Dermis microvascular lymphatic vessel endothelial cell (primary cell): Measurements from ENCODE around the gene B9D2. TPM values are rescaled to one million over a fixed set of nuclear protein-coding genes. Genes with fewer than 3 reads are reported as not detected.
A peak's percentile ranks its signal among the peaks of the same experiment; 100 is the strongest.

ENCODE experiments used
- DNase-seq, 2 donors: peaks; one replicate each; pipeline versions ENCODE4 v3.0.0 to v3.0.0-alpha.2; 2010; ENCODE audit warnings: low read depth in 2 of 2
- total RNA-seq: library from RNA; depleted of rRNA; stranded (reverse); fragments of >200 nt; gene quantifications from 2 replicates; pipeline ENCODE4 v1.2.1, GENCODE V29; 2014

B9D2 gene
- total RNA-seq, 1 donor from 2014 or later, result 6.7 TPM

DNA sequence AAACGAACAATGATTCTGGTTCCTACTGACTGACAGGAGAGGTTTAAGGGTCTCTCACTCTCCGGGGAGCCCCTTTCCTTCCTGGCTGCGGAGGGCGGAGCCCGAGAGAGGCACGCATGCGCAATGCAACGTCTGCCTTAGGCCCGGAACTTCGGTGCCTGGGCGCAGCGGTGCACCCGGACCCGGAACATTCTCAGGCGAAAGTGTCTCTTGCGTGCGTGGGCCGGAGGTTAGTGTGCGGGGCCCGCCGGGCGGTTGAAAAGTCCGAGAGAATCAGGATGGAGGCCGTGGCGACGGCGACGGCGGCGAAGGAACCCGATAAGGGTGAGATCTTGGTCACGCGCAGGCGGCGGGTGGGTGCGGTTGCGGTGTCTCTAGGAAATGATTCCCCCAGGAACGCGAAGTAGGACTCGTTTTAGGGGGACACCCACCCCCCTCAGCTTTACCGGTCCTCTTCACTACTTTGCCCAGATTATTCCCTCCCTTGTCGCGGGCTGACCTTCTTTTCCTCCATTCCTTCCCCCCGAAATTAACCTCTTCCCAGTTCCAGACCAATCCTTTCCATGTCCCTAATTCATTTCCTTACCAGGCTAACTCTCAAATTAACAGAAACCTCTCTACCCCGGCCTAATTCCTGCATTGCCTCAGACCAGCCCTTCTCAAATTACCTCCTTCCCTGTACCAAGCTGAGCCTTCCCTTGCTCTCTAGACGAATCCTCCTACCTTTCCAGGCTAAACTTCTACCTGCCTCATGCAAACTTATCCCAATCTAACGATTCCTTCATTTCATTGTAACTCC, 53.7 kb downstream of the B9D2 start, which contains the start of gene CCDC97:
Gene CCDC97, plus strand, starts transcription at position 140 of the 799 bp plus-strand sequence. Its CDS starts 139 bp downstream, at position 279.
- peak; percentile 75 to 89 for DNase-seq

- DNase-seq, result no peak
Observed at GRCh38 chr19:41309180-41310032, 54.5 kb downstream of the B9D2 start.

DNA sequence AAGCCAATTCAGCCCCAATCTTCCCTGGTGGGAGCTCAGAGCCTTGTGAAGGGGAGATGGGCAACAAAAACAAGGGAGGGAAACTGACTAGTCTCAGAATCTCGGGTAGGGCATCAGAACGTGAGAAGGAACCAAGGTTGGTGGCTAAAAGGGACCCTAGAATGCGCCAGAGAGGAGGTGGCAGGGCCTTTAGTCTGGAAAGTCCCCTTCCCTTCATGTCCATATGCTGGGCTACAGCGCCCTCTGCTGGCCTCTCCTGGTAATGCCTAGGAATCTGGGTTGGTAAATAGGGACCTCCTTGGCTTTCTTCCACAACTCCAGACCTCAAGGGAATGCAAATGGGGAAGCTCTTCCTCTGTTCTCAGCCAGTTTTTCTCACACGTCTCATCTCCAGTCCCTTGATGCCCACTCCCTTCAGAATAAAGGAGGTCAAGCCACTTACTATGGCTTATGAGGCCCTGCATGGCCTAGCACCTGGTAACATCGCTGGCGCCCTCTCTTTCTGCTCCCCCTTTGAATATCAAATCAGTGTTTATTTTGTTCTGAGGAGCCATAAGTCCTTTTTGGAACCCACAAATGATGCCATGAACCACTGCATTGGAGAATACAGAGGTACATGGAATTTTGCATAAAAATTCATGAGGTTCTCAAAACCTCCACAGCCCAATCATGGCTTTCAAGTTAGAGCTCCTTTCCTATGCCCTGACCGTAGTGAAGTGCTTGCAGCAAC, 55.3 kb downstream of the B9D2 start:
- DNase-seq, result peak; percentile 74 to 89

- DNase-seq, result no peak
Observed at GRCh38 chr19:41307954-41308449, 55.9 kb downstream of the B9D2 start.

DNA sequence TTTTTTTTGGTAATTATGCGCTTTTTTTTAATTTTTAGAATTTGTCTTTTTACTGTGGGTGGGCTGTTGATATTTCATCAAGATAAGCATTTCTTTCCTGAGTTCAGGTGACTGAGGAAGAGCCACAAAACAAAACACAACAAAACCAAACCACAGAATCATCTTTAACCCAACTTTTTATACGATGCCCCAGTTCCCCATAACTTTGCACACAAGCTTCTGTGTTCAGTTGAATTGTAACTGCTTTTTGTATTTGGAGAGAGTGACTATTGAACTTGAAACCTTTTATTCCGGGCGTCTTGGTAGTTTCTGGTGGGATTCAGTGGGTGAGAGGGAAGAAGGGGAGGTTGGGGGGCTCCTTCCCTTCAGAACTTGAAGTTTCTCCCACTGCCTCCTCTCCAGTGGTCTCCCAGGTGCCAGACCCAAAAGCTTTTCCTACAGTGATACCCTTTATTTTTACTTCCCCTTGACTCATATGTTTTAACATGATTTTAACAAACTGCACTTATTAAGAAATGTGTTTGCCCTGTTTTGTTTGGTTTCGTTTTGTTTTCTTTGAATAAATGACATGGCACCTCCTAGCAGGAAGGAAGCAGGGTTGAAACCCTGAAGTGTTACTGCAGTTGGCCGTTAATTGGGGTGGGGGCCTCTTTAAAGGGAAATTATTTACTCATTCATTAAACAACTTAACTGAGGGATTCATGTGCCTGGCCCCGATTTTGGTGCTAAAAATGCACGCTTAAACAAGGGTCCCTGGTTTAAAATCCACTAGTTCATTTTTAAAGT, 56.7 kb downstream of the B9D2 start:
- no peak for DNase-seq

DNA sequence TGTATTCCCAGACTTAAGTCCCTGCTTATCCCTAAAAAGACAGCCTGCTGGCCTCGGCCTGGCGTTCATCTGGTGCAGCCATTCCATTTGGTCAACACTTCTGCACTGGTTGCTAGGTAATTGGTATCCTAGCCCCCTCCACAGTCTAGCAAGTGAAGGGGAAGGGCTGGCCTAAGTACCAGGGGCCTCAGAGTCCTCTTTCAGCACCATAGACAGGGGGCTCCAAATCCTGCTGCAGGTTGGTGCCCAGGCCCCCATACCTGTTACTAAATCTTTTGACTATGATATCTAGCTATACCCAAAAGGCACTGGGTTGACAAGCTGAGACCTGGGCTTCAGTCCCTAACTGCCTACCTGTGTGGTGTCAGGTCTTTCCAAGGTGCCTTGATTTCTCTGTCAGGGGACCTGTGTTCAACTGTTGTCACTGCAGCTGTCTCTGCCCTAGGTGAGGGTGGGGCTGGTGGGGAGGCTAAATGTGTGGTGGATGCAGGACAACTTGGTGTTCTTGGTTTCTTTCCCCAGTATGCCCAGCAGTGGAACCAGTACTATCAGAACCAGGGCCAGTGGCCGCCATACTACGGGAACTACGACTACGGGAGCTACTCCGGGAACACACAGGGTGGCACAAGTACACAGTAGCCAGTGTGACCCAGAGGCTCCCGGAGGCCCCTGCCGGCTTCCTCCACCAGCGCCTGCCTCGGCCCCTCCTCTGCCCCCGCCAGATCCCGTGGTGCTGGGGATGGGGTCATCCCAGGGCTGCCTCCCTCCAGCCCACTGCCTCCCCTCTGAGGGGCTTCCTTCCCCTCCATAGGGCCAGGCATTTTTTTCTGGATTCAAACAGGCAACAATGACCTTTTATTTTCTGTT, 57.8 kb downstream of the B9D2 start:
- DNase-seq, result no peak

DNA sequence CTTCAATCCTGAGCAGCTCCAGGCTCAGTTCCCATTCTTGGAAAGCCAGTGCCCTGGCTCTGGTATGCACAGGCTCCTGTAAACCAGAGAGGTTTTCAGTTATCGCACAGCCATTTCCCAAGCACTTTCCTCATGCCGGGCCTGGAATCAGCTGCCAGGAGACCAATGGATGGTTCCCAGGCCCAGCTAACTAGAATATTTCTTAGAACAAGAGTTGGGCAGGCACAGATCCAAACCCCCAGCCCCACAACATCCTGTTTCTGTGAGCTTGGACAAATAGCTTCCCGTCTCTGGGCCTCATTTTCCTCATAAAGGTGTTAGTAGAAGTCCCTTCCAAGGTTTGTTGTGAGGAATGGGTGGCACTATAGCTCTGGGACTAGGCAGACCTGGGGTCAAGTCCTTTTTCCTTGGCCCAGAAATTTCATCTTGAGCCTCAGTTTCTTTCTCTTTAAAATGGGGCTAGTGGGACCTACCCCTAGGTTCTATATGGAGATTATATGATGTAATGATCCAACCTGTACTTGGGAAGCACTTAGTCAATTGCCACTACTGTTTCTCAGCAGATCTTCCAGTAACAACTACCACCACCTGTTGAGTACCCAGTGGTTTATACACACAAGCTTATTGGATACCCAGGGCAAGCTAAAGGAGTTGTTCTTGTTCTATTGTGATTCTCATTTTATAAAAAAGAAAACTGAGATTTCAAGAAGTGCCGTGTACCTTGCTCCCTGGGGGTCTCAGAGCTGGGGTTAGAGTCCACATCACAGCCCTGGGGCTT, 59.1 kb downstream of the B9D2 start:
- peak in 1 of 2 donors; percentile 69 for DNase-seq

Other genes with a start within 250 kb of the B9D2 start
- not detected in 2 replicates for gene CYP2F1, start 249.7 kb downstream of the B9D2 start, total RNA-seq
- 0.38 and 0.39 TPM in 2 replicates for gene CYP2S1, start 170.9 kb downstream of the B9D2 start, total RNA-seq
- gene AXL, start 144.9 kb downstream of the B9D2 start, total RNA-seq, result 5.8 and 24.9 TPM in 2 replicates
- 49.6 and 64.0 TPM in 2 replicates for gene HNRNPUL1, start 99.8 kb downstream of the B9D2 start, total RNA-seq
- gene CCDC97, start 54.0 kb downstream of the B9D2 start, total RNA-seq, result 4.5 and 7.7 TPM in 2 replicates
- gene TGFB1, start 10.2 kb downstream of the B9D2 start, total RNA-seq, result 20.8 and 67.1 TPM in 2 replicates
- 2.5 and 3.9 TPM in 2 replicates for gene TMEM91, start 12.4 kb upstream of the B9D2 start, total RNA-seq
- gene EXOSC5, start 33.2 kb upstream of the B9D2 start, total RNA-seq, result 13.8 and 15.7 TPM in 2 replicates
- 35.8 and 49.2 TPM in 2 replicates for gene BCKDHA, start 33.7 kb upstream of the B9D2 start, total RNA-seq
- 1.9 and 2.9 TPM in 2 replicates for gene B3GNT8, start 63.2 kb upstream of the B9D2 start, total RNA-seq
- gene DMAC2, start 75.8 kb upstream of the B9D2 start, total RNA-seq, result 36.7 and 41.6 TPM in 2 replicates
- gene ERICH4, start 79.0 kb upstream of the B9D2 start, total RNA-seq, result not detected in 2 replicates
- gene CEACAM21, start 212.0 kb upstream of the B9D2 start, total RNA-seq, result 10.8 and 17.7 TPM in 2 replicates